Loucy (cell line): Measurements from ENCODE around the gene NFASC.

Experiments
- H2AFZ ChIP-seq: fragments of 200-600 bp; sonication (generic); 2 replicates; pipeline ENCODE4 v1.6.0; 2016; ENCODE audit warnings: antibody characterized with exemption, mild to moderate bottlenecking, low read length, moderate library complexity
- H3F3A ChIP-seq: fragments of 200-600 bp; 2 replicates; pipeline ENCODE4 v1.6.0; 2016; ENCODE audit warnings: antibody characterized with exemption, low read depth, mild to moderate bottlenecking
- H3K27me3 ChIP-seq: fragments of 200-600 bp; sonication (generic); 2 replicates; pipeline ENCODE4 v1.6.1; 2014; ENCODE audit warnings: low read length, mild to moderate bottlenecking; ENCODE audit not compliant: insufficient read depth, poor library complexity, severe bottlenecking
- H3K36me3 ChIP-seq: fragments of 200-600 bp; sonication (generic); 2 replicates; pipeline ENCODE4 v1.6.1; 2016; ENCODE audit warnings: low read length; ENCODE audit not compliant: insufficient read depth
- H3K4me1 ChIP-seq: fragments of 200-600 bp; sonication (generic); 2 replicates; pipeline ENCODE4 v1.5.1; 2014; ENCODE audit warnings: low read length, mild to moderate bottlenecking; ENCODE audit not compliant: insufficient read depth, poor library complexity, severe bottlenecking
- H3K4me2 ChIP-seq: fragments of 200-600 bp; sonication (generic); 2 replicates; pipeline ENCODE4 v1.6.0; 2014; ENCODE audit warnings: antibody characterized with exemption, low read length, low read depth, mild to moderate bottlenecking; ENCODE audit not compliant: poor library complexity, severe bottlenecking
- H3K4me3 ChIP-seq: fragments of 200-600 bp; sonication (generic); 2 replicates; pipeline ENCODE4 v1.5.1; 2014; ENCODE audit warnings: low read length, mild to moderate bottlenecking, mixed read lengths; ENCODE audit not compliant: poor library complexity, severe bottlenecking
- H3K79me2 ChIP-seq: fragments of 200-600 bp; sonication (generic); 2 replicates; pipeline ENCODE4 v1.6.1; 2014; ENCODE audit warnings: low read length; ENCODE audit not compliant: insufficient read depth
- H3K9ac ChIP-seq: fragments of 200-600 bp; sonication (generic); 2 replicates; pipeline ENCODE4 v1.6.0; 2014; ENCODE audit warnings: mild to moderate bottlenecking, low read depth, low read length, moderate library complexity; ENCODE audit not compliant: poor library complexity, severe bottlenecking
- H3K9me2 ChIP-seq: fragments of 200-600 bp; sonication (generic); replicated peaks from 2 replicates; pipeline ENCODE4 v1.6.1; 2016; ENCODE audit warnings: low read depth, low read length, mixed read lengths
- H3K9me3 ChIP-seq: fragments of 200-600 bp; sonication (generic); 2 replicates; pipeline ENCODE4 v1.6.1; 2014; ENCODE audit warnings: mild to moderate bottlenecking, antibody characterized with exemption, low read length, low read depth; ENCODE audit not compliant: insufficient read depth
- H4K20me1 ChIP-seq: fragments of 200-600 bp; sonication (generic); 2 replicates; pipeline ENCODE4 v1.6.0; 2014; ENCODE audit warnings: antibody characterized with exemption, low read length, mild to moderate bottlenecking; ENCODE audit not compliant: insufficient read depth, poor library complexity, severe bottlenecking
- EZH2phosphoT487 ChIP-seq: fragments of 200-600 bp; IDR thresholded peaks from 2 replicates; pipeline ENCODE4 v1.6.1; 2018; ENCODE audit warnings: antibody characterized with exemption, mild to moderate bottlenecking, moderate library complexity, borderline replicate concordance
- TF ChIP-seq, protein P1 (sequence below): fragments of 200-600 bp; sonication (generic); conservative IDR thresholded peaks from 2 replicates; pipeline ENCODE4 v1.5.1; 2014; ENCODE audit warnings: mild to moderate bottlenecking, antibody characterized with exemption, low read length

Gene NFASC

DNA sequence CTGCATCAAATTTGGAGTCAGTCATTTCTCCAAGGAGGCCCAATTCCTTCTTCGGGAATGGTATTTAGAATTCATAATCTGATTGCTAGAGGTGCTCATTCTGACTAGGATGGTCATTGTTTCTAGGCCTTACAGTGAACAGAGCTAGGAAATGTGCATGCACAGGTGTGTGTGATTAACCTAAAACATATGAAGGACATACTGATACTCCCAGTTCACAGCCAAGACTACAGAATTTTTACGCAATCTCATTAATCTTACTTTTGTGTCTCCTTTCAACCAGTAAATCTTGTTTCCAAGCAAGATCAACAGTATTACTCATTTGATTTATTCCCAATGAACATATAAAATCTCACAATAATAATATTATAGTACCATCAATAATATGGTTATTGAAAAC lies 47.1 kb downstream of the NFASC start:
- H3F3A ChIP-seq = no peaks in the 10 kb centered on the region
- no peak overlapping the region for H2AFZ ChIP-seq
- no peaks in the 10 kb centered on the region for H3K36me3 ChIP-seq
- no peak overlapping the region for H3K9ac ChIP-seq
- no peak overlapping the region for H3K4me2 ChIP-seq
- no peaks in the 10 kb centered on the region for H3K27me3 ChIP-seq
- no peaks in the 10 kb centered on the region for H3K9me3 ChIP-seq
- H3K79me2 ChIP-seq = no peaks in the 10 kb centered on the region
- H4K20me1 ChIP-seq = no peaks in the 10 kb centered on the region
- H3K9me2 ChIP-seq = no peaks in the 10 kb centered on the region
- H3K4me1 ChIP-seq = no peaks in the 10 kb centered on the region
- H3K4me3 ChIP-seq = no peak overlapping the region
- TF ChIP-seq, protein P1, sequence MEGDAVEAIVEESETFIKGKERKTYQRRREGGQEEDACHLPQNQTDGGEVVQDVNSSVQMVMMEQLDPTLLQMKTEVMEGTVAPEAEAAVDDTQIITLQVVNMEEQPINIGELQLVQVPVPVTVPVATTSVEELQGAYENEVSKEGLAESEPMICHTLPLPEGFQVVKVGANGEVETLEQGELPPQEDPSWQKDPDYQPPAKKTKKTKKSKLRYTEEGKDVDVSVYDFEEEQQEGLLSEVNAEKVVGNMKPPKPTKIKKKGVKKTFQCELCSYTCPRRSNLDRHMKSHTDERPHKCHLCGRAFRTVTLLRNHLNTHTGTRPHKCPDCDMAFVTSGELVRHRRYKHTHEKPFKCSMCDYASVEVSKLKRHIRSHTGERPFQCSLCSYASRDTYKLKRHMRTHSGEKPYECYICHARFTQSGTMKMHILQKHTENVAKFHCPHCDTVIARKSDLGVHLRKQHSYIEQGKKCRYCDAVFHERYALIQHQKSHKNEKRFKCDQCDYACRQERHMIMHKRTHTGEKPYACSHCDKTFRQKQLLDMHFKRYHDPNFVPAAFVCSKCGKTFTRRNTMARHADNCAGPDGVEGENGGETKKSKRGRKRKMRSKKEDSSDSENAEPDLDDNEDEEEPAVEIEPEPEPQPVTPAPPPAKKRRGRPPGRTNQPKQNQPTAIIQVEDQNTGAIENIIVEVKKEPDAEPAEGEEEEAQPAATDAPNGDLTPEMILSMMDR = no peak
- TF ChIP-seq EZH2phosphoT487 = no peak

DNA sequence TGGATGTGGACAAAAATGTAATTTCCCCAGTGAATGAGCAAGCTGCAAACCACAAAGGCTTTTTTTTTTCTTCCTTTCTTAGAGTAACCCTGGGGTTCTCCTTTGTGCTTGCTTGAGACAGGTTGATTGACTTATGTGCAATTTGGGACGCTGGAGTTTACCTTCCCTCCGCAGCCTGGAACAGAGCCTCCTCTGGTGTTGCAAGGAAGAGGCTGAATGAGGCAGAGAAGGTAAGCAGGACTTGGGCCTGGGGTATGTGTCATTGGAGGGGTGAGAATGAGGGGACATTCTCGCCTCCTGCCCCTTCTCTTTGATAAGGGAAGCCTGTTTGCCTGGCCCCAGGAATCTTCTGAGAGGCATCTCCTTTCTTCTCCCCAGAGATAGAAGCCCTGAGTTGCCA lies 49.8 kb downstream of the NFASC start:
- Histone ChIP-seq H3K79me2 (no peaks in the 10 kb centered on the region), H4K20me1 (no peaks in the 10 kb centered on the region), H3K36me3 (no peaks in the 10 kb centered on the region), H3K9ac (no peak overlapping the region), H3F3A (no peaks in the 10 kb centered on the region), H3K9me2 (no peaks in the 10 kb centered on the region), H3K4me3 (no peak overlapping the region), H3K4me2 (no peak overlapping the region), H3K9me3 (no peaks in the 10 kb centered on the region), H2AFZ (no peak overlapping the region), H3K4me1 (no peaks in the 10 kb centered on the region), H3K27me3 (no peaks in the 10 kb centered on the region)
- no peak for TF ChIP-seq EZH2phosphoT487
- TF ChIP-seq, protein P1 = no peak

DNA sequence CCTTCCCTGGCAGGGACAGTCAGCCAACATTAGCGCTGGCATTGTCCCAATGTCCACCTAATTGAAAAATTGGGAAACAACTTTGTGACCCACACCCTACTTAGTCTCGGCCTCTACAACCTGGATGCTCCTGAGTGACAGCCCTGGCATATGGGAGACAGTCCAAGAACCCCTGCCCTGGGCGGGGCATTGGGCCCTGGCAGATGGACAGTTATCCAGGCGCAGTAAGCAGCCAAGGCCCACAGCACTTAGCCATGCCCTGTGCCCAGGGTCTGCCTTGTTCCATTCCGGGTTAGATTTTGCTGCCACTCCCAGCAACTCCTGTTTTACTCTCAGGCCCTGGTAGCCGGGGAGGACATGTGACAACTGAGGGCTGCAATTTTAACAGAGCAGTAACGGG lies 50.3 kb downstream of the NFASC start:
- Histone ChIP-seq H3K9me3 (no peaks in the 10 kb centered on the region), H4K20me1 (no peaks in the 10 kb centered on the region), H3K4me3 (no peak overlapping the region), H3K27me3 (no peaks in the 10 kb centered on the region), H3F3A (no peaks in the 10 kb centered on the region), H3K9me2 (no peaks in the 10 kb centered on the region), H3K79me2 (no peaks in the 10 kb centered on the region), H2AFZ (no peak overlapping the region), H3K36me3 (no peaks in the 10 kb centered on the region), H3K9ac (no peak overlapping the region), H3K4me2 (no peak overlapping the region), H3K4me1 (no peaks in the 10 kb centered on the region)
- TF ChIP-seq EZH2phosphoT487 = no peak
- TF ChIP-seq, protein P1 = no peak
